ENCODE measurements around the gene RANBP17. TPM values are rescaled to one million over a fixed set of nuclear protein-coding genes. Genes with fewer than 3 reads are reported as not detected.

RANBP17 gene
- total RNA-seq, 1 donor from 2014 or later: 49.7 TPM

DNA sequence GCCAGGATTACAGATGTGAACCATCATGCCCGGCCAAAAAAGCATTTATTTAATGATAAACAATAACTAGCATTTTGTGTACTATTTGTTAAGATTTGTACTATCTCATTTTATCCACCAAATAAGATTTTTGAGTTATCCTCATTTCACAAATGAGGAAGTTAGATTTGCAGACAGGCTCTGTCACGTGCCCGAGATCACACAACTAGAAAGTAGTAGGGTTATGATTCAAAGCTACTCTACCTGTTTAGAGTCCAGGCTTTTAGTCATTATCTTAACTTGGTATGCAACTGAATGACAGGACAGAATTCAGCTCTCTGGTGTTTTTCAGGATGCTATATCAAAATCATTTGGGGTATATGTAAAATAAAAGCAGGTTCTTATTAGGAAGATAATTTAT is 20.5 kb downstream of the RANBP17 start:
- no peaks in the 10 kb centered on the region for H3K9me3 ChIP-seq (ENCODE audit: low read depth)
- no peaks in the 10 kb centered on the region for H3K27me3 Mint-ChIP-seq (ENCODE audit: insufficient read depth, low read depth)
- H3K4me3 Mint-ChIP-seq: no peak overlapping the region

DNA sequence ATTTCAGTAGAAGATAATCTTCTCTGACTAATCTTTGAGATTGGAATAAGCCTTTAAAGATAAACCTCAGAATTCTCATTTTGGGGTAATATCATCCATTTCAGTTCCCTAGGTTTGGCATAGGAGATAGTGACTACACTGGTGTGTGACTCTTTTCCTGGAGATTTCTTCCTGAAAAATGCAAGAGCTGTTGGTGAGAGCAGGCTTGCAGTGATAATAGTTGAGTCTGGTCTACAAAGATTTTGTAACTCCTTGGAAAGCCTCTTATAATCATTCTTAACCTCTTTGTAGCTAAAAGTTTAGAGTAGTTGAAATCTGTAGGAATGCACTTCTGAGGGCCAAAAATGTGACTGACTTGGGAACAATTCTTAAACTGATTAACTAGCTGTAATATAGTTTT is 23.4 kb downstream of the RANBP17 start:
- Histone ChIP-seq H3K4me1 (peaks cover 3% of the 10 kb centered on the region), H3K79me2 (ENCODE audit: low read depth) (no peaks in the 10 kb centered on the region), H3K27ac (no peak overlapping the region), H3K27me3 (no peaks in the 10 kb centered on the region), H2AFZ (replicated peaks) (no peak overlapping the region), H3K36me3 (no peaks in the 10 kb centered on the region), H3K4me2 (no peak overlapping the region), H3F3A (ENCODE audit: low read depth) (no peaks in the 10 kb centered on the region), H4K20me1 (ENCODE audit: low read depth) (no peaks in the 10 kb centered on the region), H3K4me3 (no peak overlapping the region), H3K9ac (no peak overlapping the region), H3K9me3 (ENCODE audit: low read depth) (no peaks in the 10 kb centered on the region)
- no peaks in the 10 kb centered on the region for H3K27me3 Mint-ChIP-seq (ENCODE audit: insufficient read depth, low read depth)
- H3K36me3 Mint-ChIP-seq: peaks cover 38% of the 10 kb centered on the region
- H3K4me1 Mint-ChIP-seq: peaks cover 7% of the 10 kb centered on the region
- H3K4me3 Mint-ChIP-seq: no peak overlapping the region
- H3K9me3 Mint-ChIP-seq: no peaks in the 10 kb centered on the region
- DNase-seq (ENCODE audit: low spot score): no peak
- H3K27ac Mint-ChIP-seq: no peak overlapping the region
- TF ChIP-seq, protein P1, sequence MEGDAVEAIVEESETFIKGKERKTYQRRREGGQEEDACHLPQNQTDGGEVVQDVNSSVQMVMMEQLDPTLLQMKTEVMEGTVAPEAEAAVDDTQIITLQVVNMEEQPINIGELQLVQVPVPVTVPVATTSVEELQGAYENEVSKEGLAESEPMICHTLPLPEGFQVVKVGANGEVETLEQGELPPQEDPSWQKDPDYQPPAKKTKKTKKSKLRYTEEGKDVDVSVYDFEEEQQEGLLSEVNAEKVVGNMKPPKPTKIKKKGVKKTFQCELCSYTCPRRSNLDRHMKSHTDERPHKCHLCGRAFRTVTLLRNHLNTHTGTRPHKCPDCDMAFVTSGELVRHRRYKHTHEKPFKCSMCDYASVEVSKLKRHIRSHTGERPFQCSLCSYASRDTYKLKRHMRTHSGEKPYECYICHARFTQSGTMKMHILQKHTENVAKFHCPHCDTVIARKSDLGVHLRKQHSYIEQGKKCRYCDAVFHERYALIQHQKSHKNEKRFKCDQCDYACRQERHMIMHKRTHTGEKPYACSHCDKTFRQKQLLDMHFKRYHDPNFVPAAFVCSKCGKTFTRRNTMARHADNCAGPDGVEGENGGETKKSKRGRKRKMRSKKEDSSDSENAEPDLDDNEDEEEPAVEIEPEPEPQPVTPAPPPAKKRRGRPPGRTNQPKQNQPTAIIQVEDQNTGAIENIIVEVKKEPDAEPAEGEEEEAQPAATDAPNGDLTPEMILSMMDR (IDR thresholded peaks at IDR 0.05): no peak
- TF ChIP-seq EZH2 (IDR thresholded peaks at IDR 0.05): no peak
- no peak for TF ChIP-seq EZH2phosphoT487 (IDR thresholded peaks at IDR 0.05)

More for the DNA sequence above, 20.5 kb downstream of the RANBP17 start:
- Mint-ChIP-seq H3K36me3 (peaks cover 40% of the 10 kb centered on the region), H3K27ac (no peak overlapping the region), H3K9me3 (peaks cover 2% of the 10 kb centered on the region), H3K4me1 (peaks cover 7% of the 10 kb centered on the region)
- Histone ChIP-seq H3K4me2 (no peak overlapping the region), H2AFZ (replicated peaks) (no peak overlapping the region), H3K4me3 (no peak overlapping the region), H3K9ac (no peak overlapping the region), H3K27ac (no peak overlapping the region), H3K79me2 (ENCODE audit: low read depth) (peaks cover 8% of the 10 kb centered on the region), H3K4me1 (peaks cover 3% of the 10 kb centered on the region), H4K20me1 (ENCODE audit: low read depth) (no peaks in the 10 kb centered on the region), H3F3A (ENCODE audit: low read depth) (no peaks in the 10 kb centered on the region), H3K36me3 (no peaks in the 10 kb centered on the region), H3K27me3 (no peaks in the 10 kb centered on the region)
- TF ChIP-seq EZH2phosphoT487 (IDR thresholded peaks at IDR 0.05): no peak
- DNase-seq (ENCODE audit: low spot score): no peak

DNA sequence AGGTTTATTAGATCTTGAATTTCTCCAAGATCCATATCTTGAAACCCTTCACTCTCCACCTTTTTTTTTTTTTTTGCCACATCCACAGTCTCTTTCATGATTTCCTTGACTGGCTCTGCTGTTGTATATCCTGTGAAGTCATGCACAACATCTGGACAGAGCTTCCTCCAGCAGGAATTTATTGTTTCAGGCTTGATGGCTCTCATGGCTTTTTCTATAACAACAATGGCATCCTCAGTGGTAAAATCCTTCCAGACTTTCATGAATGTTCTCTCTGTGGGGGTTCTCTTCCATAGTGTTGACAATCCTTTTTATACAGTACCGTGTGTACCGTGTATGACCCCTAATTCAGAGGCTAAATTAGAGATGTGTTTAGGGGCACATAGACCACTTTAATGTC is 24.0 kb downstream of the RANBP17 start:
- no peaks in the 10 kb centered on the region for H3K36me3 ChIP-seq
- H3K27ac ChIP-seq: no peak overlapping the region
- Mint-ChIP-seq H3K36me3 (peaks cover 37% of the 10 kb centered on the region), H3K9me3 (no peaks in the 10 kb centered on the region), H3K4me1 (peaks cover 7% of the 10 kb centered on the region), H3K4me3 (no peak overlapping the region), H3K27me3 (ENCODE audit: insufficient read depth, low read depth) (no peaks in the 10 kb centered on the region), H3K27ac (no peak overlapping the region)
- no peaks in the 10 kb centered on the region for H3F3A ChIP-seq (ENCODE audit: low read depth)
- H3K4me2 ChIP-seq: no peak overlapping the region
- TF ChIP-seq, protein P1 (IDR thresholded peaks at IDR 0.05): no peak
- TF ChIP-seq EZH2 (IDR thresholded peaks at IDR 0.05): no peak
- no peak for TF ChIP-seq EZH2phosphoT487 (IDR thresholded peaks at IDR 0.05)
- no peak overlapping the region for H3K9ac ChIP-seq
- H3K27me3 ChIP-seq: no peaks in the 10 kb centered on the region
- H3K4me3 ChIP-seq: no peak overlapping the region
- H4K20me1 ChIP-seq (ENCODE audit: low read depth): no peaks in the 10 kb centered on the region
- no peak overlapping the region for H2AFZ ChIP-seq (replicated peaks)
- peaks cover 3% of the 10 kb centered on the region for H3K4me1 ChIP-seq
- H3K9me3 ChIP-seq (ENCODE audit: low read depth): no peaks in the 10 kb centered on the region
- DNase-seq (ENCODE audit: low spot score): no peak
- H3K79me2 ChIP-seq (ENCODE audit: low read depth): no peaks in the 10 kb centered on the region

DNA sequence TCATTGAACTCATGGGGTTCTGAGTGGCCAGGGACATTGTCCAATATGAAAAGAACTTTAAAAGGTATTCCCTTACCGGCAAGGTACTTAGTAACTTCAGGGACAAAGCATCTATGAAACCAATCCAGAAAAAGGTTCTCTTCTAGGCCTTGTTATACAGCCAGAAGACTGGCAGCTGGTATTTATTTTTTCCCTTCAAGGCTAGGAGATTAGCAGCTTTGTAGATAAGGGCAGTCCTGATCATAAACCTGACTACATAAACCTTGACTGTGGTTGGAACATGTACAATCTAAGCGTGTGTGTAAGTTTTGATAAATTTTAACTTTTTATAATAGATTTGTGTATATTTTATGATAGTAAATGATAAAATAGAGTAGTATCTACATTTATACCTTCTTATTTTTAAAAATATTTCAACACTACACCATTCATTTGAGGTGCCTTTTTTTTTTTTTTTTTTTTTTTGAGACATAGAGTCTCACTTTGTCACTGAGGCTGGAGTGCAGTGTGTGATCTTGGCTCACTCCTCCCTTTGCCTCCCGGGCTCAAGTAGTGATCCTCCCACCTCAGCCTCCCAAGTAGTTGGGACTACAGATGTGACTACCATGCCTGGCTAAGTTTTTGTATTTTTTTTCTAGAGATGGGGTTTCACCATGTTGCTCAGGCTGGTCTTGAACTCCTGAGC is 24.5 kb downstream of the RANBP17 start:
- no peaks in the 10 kb centered on the region for H3K36me3 ChIP-seq
- H4K20me1 ChIP-seq (ENCODE audit: low read depth): no peaks in the 10 kb centered on the region
- Mint-ChIP-seq H3K27ac (no peak overlapping the region), H3K9me3 (no peaks in the 10 kb centered on the region), H3K27me3 (ENCODE audit: insufficient read depth, low read depth) (no peaks in the 10 kb centered on the region), H3K4me1 (peaks cover 7% of the 10 kb centered on the region), H3K4me3 (no peak overlapping the region), H3K36me3 (peaks cover 35% of the 10 kb centered on the region)
- no peaks in the 10 kb centered on the region for H3K9me3 ChIP-seq (ENCODE audit: low read depth)
- H3K4me1 ChIP-seq: peaks cover 3% of the 10 kb centered on the region
- H3K9ac ChIP-seq: no peak overlapping the region
- TF ChIP-seq EZH2 (IDR thresholded peaks at IDR 0.05) (no peak), EZH2phosphoT487 (IDR thresholded peaks at IDR 0.05) (no peak)
- TF ChIP-seq, protein P1 (IDR thresholded peaks at IDR 0.05): no peak
- no peak overlapping the region for H2AFZ ChIP-seq (replicated peaks)
- no peak overlapping the region for H3K4me3 ChIP-seq
- no peak overlapping the region for H3K4me2 ChIP-seq
- DNase-seq (ENCODE audit: low spot score): no peak
- H3K27me3 ChIP-seq: no peaks in the 10 kb centered on the region
- H3K79me2 ChIP-seq (ENCODE audit: low read depth): no peaks in the 10 kb centered on the region
- H3K27ac ChIP-seq: no peak overlapping the region
- H3F3A ChIP-seq (ENCODE audit: low read depth): no peaks in the 10 kb centered on the region
